ENCODE results near the gene WDR46. TPM values are rescaled to one million over a fixed set of nuclear protein-coding genes. Genes with fewer than 3 reads are reported as not detected.

WDR46 gene
- total RNA-seq, 4 donors from 2014 or later: 25.0 to 87.2 (median 55.8) TPM

- peak; percentile 94 for DNase-seq
- in situ Hi-C loops (cut with MboI; ENCODE audit: low pct_ligation_motif_present in 1 of 4, low pct_unique_long_range_greater_than_20kb in 1 of 4, low sequenced_read_pairs in 3 of 4): loop anchor here (5.0 to 25.0 kb wide), 5 partner anchors 83 to 236 kb away; partner anchors contain the start of gene HLA-DOA (in 1 of the 4)
- 6 to 22% methylated on average over 4 to 26 of the region's 28 CpGs for WGBS, 2 donors (ENCODE audit: low coverage in 1 of 2)
- Histone ChIP-seq H3K27me3 (peaks cover 4% of the 10 kb centered on the region), H3K9me3 (no peaks in the 10 kb centered on the region), H3K36me3 (no peaks in the 10 kb centered on the region), H3K27ac (peak overlapping the region; percentile 88 to 93 (median 92)), H3K4me3 (peak overlapping the region in 3 of 4 donors; percentile 34 to 60 (median 42)), H3K4me1 (peaks cover 12 to 27% (median 24%) of the 10 kb centered on the region in 4 donors)
- TF ChIP-seq POLR2A (IDR thresholded peaks at IDR 0.05): no peak
- TF ChIP-seq, protein P1, sequence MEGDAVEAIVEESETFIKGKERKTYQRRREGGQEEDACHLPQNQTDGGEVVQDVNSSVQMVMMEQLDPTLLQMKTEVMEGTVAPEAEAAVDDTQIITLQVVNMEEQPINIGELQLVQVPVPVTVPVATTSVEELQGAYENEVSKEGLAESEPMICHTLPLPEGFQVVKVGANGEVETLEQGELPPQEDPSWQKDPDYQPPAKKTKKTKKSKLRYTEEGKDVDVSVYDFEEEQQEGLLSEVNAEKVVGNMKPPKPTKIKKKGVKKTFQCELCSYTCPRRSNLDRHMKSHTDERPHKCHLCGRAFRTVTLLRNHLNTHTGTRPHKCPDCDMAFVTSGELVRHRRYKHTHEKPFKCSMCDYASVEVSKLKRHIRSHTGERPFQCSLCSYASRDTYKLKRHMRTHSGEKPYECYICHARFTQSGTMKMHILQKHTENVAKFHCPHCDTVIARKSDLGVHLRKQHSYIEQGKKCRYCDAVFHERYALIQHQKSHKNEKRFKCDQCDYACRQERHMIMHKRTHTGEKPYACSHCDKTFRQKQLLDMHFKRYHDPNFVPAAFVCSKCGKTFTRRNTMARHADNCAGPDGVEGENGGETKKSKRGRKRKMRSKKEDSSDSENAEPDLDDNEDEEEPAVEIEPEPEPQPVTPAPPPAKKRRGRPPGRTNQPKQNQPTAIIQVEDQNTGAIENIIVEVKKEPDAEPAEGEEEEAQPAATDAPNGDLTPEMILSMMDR (IDR thresholded peaks at IDR 0.05): peak; percentile 96 to 98 (median 97)
- intact Hi-C loops (cut with DNase I; ENCODE audit: low total_unique reads): loop anchor here (5.0 to 10.0 kb wide), 3 partner anchors 83 to 233 kb away; no protein-coding TSS in a partner anchor
These were observed 40.9 kb downstream of the WDR46 start for GRCh38 chr6:33247977-33248642.

- H3K4me3 ChIP-seq: no peak overlapping the region
- no peaks in the 10 kb centered on the region for H3K9me3 ChIP-seq
- intact Hi-C loops (cut with DNase I; ENCODE audit: low total_unique reads): loop anchor here (10.0 kb wide), 2 partner anchors 79 to 229 kb away; no protein-coding TSS in a partner anchor
- no peak for DNase-seq
- H3K36me3 ChIP-seq: no peaks in the 10 kb centered on the region
- no peak overlapping the region for H3K27ac ChIP-seq
- peaks cover 0 to 10% (median 7%) of the 10 kb centered on the region in 4 donors for H3K4me1 ChIP-seq
- in situ Hi-C loops (cut with MboI; ENCODE audit: low pct_ligation_motif_present in 1 of 4, low pct_unique_long_range_greater_than_20kb in 1 of 4, low sequenced_read_pairs in 3 of 4): loop anchor here (10.0 to 25.0 kb wide), 4 partner anchors 79 to 231 kb away; partner anchors contain the start of gene HLA-DOA (in 1 of the 4)
- 33 to 35% methylated on average over 1 of the region's 1 CpG for WGBS, 2 donors (ENCODE audit: low coverage in 1 of 2)
- peaks cover 25% of the 10 kb centered on the region for H3K27me3 ChIP-seq
- TF ChIP-seq POLR2A (IDR thresholded peaks at IDR 0.05): no peak
- TF ChIP-seq, protein P1 (IDR thresholded peaks at IDR 0.05): no peak
- TF ChIP-seq POLR2AphosphoS5 (IDR thresholded peaks at IDR 0.05): no peak
- TF ChIP-seq EP300 (IDR thresholded peaks at IDR 0.05; ENCODE audit: low read depth): no peak
These were observed 45.6 kb downstream of the WDR46 start for GRCh38 chr6:33243476-33243875.

DNA sequence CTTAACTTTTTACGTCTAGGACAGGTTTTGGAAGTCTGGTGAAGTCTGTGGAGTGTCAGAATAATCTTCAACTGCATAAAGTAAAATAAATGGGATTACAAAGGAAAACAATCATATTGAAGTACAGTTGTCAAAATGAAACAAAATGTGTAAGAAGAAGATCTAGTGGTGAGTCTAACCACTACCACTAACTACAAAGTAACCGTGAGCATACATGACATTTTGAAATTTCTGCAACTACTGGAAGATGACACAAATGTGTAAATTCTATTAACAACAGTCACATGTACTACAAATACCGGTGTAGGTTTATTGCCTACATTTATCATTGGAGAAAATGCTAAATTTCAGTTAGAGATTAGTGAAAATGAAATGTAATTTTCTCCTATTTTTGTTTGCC, 47.1 kb downstream of the WDR46 start:
- TF ChIP-seq POLR2AphosphoS5 (IDR thresholded peaks at IDR 0.05) (no peak), POLR2A (IDR thresholded peaks at IDR 0.05) (no peak), EP300 (IDR thresholded peaks at IDR 0.05; ENCODE audit: low read depth) (no peak)
- TF ChIP-seq, protein P1 (IDR thresholded peaks at IDR 0.05): no peak
- no peak overlapping the region for H3K27ac ChIP-seq
- no peak for DNase-seq
- H3K4me1 ChIP-seq: no peaks in the 10 kb centered on the region
- no peaks in the 10 kb centered on the region for H3K9me3 ChIP-seq
- no peaks in the 10 kb centered on the region for H3K36me3 ChIP-seq
- WGBS, 2 donors (ENCODE audit: low coverage in 1 of 2): 26 to 37% methylated on average over 3 of the region's 3 CpGs
- in situ Hi-C loops (cut with MboI; ENCODE audit: low pct_ligation_motif_present in 1 of 4, low pct_unique_long_range_greater_than_20kb in 1 of 4, low sequenced_read_pairs in 3 of 4) (loop anchor here (10.0 to 25.0 kb wide), 4 partner anchors 77 to 230 kb away; partner anchors contain the start of gene HLA-DOA (in 1 of the 4)), intact Hi-C loops (cut with DNase I; ENCODE audit: low total_unique reads) (loop anchor here (10.0 kb wide), 2 partner anchors 77 to 227 kb away; no protein-coding TSS in a partner anchor)
- H3K4me3 ChIP-seq: no peak overlapping the region
- peaks cover 30% of the 10 kb centered on the region for H3K27me3 ChIP-seq

- Histone ChIP-seq H3K9me3 (no peaks in the 10 kb centered on the region), H3K36me3 (no peaks in the 10 kb centered on the region), H3K27ac (no peak overlapping the region), H3K4me1 (no peaks in the 10 kb centered on the region), H3K4me3 (no peak overlapping the region), H3K27me3 (peaks cover 58% of the 10 kb centered on the region)
- intact Hi-C loops (cut with DNase I; ENCODE audit: low total_unique reads) (no loop called here), in situ Hi-C loops (cut with MboI; ENCODE audit: low pct_ligation_motif_present in 1 of 4, low pct_unique_long_range_greater_than_20kb in 1 of 4, low sequenced_read_pairs in 3 of 4) (loop anchor here in 2 of 4 donors (25.0 kb wide), 2 partner anchors 125 to 225 kb away; partner anchors contain the start of gene HLA-DOA (in 1 of the 2))
- no peak for DNase-seq
- no peak for TF ChIP-seq POLR2A (IDR thresholded peaks at IDR 0.05)
- TF ChIP-seq POLR2AphosphoS5 (IDR thresholded peaks at IDR 0.05): no peak
- TF ChIP-seq, protein P1 (IDR thresholded peaks at IDR 0.05): no peak
- TF ChIP-seq EP300 (IDR thresholded peaks at IDR 0.05; ENCODE audit: low read depth): no peak
- WGBS, 2 donors (ENCODE audit: low coverage in 1 of 2): 50% methylated on average over 2 of the region's 2 CpGs; no CpG with 5 or more reads in 1 of the 2 donors
These were observed 51.3 kb downstream of the WDR46 start for GRCh38 chr6:33237741-33238140.
